ENCODE results near the gene PMEL. TPM values are rescaled to one million over a fixed set of nuclear protein-coding genes. Genes with fewer than 3 reads are reported as not detected.
A peak's percentile ranks its signal among the peaks of the same experiment; 100 is the strongest.

The PMEL gene
- total and polyA plus RNA-seq, 9 of the 15 experiments (the other 6 are each of a cell fraction or from before 2014, with no cell fraction given), result 0.36 to 2.0 (median 0.98) TPM

DNA sequence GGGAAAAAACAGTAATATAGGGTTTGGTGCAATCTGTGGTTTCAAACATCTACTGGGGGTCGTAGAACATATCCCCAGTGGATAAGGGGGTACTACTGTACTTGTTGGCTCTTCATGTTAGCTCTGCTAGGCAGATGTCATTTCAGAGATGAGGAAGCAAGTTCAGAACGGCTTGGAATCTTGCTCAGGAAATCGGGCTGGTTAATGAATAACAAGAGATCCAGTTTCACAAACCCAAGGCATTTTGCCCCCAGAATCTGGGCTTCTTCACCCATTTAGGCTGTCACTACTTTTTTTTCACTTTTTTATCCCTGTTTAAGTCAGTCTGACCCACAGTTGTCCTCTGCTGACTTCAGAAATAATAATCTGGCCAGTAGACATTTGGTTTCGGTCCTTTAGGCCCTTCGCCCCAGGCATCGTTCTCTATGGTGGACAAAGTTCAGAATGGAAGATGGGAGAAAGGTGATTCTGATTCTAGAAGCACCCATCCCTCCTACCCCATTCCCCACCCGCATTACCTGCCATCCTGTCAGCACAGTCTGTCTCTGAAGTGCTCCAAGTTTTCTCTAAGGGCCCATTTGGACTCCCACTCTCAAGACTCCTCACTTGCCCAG, 35.8 kb upstream of the PMEL start:
- no peak for FAIRE-seq
- in situ Hi-C loops (cut with MboI), result no loop called here
- no peaks in the 10 kb centered on the region for H3K27me3 ChIP-seq (ENCODE audit: control insufficient read depth in 2 of 2, insufficient read depth in 2 of 2, low read length in 2 of 2)
- no peak overlapping the region for H3K27ac ChIP-seq (ENCODE audit: extremely low read depth, low read depth, low read length)
- CTCF ChIA-PET (ENCODE audit: low intra/inter-chr PET ratio), result no interaction called here
- H3K4me3 ChIP-seq, result no peak overlapping the region
- no TSS peak for BruUV-seq (replicated peaks)
- no peak overlapping the region for H2AFZ ChIP-seq (ENCODE audit: low read depth, low read length)
- no peaks in the 10 kb centered on the region for H3K9me1 ChIP-seq (ENCODE audit: control insufficient read depth, insufficient read depth, low read length)
- H3K79me2 ChIP-seq (ENCODE audit: control insufficient read depth, insufficient read depth, low read length), result peaks cover 19% of the 10 kb centered on the region
- peak overlapping the region in 1 of 2 experiments; percentile 14; a peak in 1 of 4 replicates for H3K9ac ChIP-seq (ENCODE audit: insufficient read depth in 1 of 2, low read depth in 2 of 2, low read length in 2 of 2)
- 88% methylated on average over 7 of the region's 7 CpGs for WGBS (ENCODE audit: insufficient coverage, low coverage, missing lambda C conversion rate)
- POLR2A ChIA-PET, result no interaction called here
- peaks cover 37% of the 10 kb centered on the region for H3K36me3 ChIP-seq (ENCODE audit: control insufficient read depth, insufficient read depth, low read length)
- no peak for DNase-seq (ENCODE audit: extremely low read depth in 1 of 4, low spot score in 3 of 4)
- no peaks in the 10 kb centered on the region for H3K9me3 ChIP-seq (replicated peaks; ENCODE audit: control insufficient read depth, insufficient read depth, low read depth, low read length)
- no peak overlapping the region for H3K4me2 ChIP-seq (ENCODE audit: insufficient read depth, low read length)
- intact Hi-C loops (cut with micrococcal nuclease), result no loop called here
- peaks cover 13 to 44% of the 10 kb centered on the region in 2 experiments; a peak in 4 of 5 replicates for H3K4me1 ChIP-seq (replicated peaks in 1 of 2; ENCODE audit: control insufficient read depth in 2 of 2, insufficient read depth in 2 of 2, low read length in 2 of 2)
- no peak for ATAC-seq
- no peaks in the 10 kb centered on the region for H4K20me1 ChIP-seq (replicated peaks; ENCODE audit: control insufficient read depth, insufficient read depth, low read length)
- TF ChIP-seq RFX7 (CRISPR knock-in tag; IDR thresholded peaks at IDR 0.05) (no peak), MEF2A (IDR thresholded peaks at IDR 0.05; ENCODE audit: control insufficient read depth, low read depth, low read length) (no peak), BACH1 (tag; IDR thresholded peaks at IDR 0.05) (no peak), RBM22 (IDR thresholded peaks at IDR 0.05; ENCODE audit: low read depth, low read length, poor library complexity, severe bottlenecking) (no peak), ZNF57 (CRISPR knock-in tag; IDR thresholded peaks at IDR 0.05) (no peak), ZFPM2 (CRISPR knock-in tag; IDR thresholded peaks at IDR 0.05) (no peak), JUND (IDR thresholded peaks at IDR 0.05; ENCODE audit: borderline replicate concordance, low read depth, low read length) (no peak), JUND (tag; IDR thresholded peaks at IDR 0.05; ENCODE audit: borderline replicate concordance, low read depth, low read length) (no peak), COPS2 (conservative IDR thresholded peaks at IDR 0.05) (no peak), TSC22D4 (tag; IDR thresholded peaks at IDR 0.05) (no peak), KHSRP (IDR thresholded peaks at IDR 0.05) (no peak), ZNF717 (CRISPR knock-in tag; IDR thresholded peaks at IDR 0.05) (no peak)
- TF ChIP-seq, protein P1, sequence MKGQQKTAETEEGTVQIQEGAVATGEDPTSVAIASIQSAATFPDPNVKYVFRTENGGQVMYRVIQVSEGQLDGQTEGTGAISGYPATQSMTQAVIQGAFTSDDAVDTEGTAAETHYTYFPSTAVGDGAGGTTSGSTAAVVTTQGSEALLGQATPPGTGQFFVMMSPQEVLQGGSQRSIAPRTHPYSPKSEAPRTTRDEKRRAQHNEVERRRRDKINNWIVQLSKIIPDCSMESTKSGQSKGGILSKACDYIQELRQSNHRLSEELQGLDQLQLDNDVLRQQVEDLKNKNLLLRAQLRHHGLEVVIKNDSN (CRISPR knock-in tag; IDR thresholded peaks at IDR 0.05), result no peak
- TF ChIP-seq, protein P2, sequence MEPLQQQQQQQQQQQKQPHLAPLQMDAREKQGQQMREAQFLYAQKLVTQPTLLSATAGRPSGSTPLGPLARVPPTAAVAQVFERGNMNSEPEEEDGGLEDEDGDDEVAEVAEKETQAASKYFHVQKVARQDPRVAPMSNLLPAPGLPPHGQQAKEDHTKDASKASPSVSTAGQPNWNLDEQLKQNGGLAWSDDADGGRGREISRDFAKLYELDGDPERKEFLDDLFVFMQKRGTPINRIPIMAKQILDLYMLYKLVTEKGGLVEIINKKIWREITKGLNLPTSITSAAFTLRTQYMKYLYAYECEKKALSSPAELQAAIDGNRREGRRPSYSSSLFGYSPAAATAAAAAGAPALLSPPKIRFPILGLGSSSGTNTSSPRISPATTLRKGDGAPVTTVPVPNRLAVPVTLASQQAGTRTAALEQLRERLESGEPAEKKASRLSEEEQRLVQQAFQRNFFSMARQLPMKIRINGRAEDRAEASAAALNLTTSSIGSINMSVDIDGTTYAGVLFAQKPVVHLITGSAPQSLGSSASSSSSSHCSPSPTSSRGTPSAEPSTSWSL (CRISPR knock-in tag; IDR thresholded peaks at IDR 0.05; ENCODE audit: borderline replicate concordance), result no peak
